HG03103 (cell line): ENCODE results near the gene NUMB.

ENCODE experiments used
- ATAC-seq: cut with Tn5 transposase; IDR thresholded peaks from one replicate; pipeline ENCODE4 v1.9.1; 2021; ENCODE audit warnings: low read depth; ENCODE audit not compliant: unreplicated experiment

NUMB gene

GRCh38 chr14:73250317-73250713 lies 208.0 kb downstream of the NUMB start:
- no peak for ATAC-seq

- no peak for ATAC-seq
Observed at GRCh38 chr14:73249564-73250316, 208.6 kb downstream of the NUMB start.

- ATAC-seq: no peak
Observed at GRCh38 chr14:73249108-73249507, 209.2 kb downstream of the NUMB start.

GRCh38 chr14:73248108-73248868 lies 210.1 kb downstream of the NUMB start:
- no peak for ATAC-seq

GRCh38 chr14:73246387-73247150 lies 211.8 kb downstream of the NUMB start:
- ATAC-seq: no peak

- no peak for ATAC-seq
Observed at GRCh38 chr14:73245480-73246325, 212.6 kb downstream of the NUMB start.

- ATAC-seq: no peak
Observed at GRCh38 chr14:73244541-73245290, 213.6 kb downstream of the NUMB start.

GRCh38 chr14:73243748-73244147 lies 214.6 kb downstream of the NUMB start:
- no peak for ATAC-seq

- no peak for ATAC-seq
Observed at GRCh38 chr14:73243341-73243740, 215.0 kb downstream of the NUMB start.

- no peak for ATAC-seq
Observed at GRCh38 chr14:73242357-73242901, 215.9 kb downstream of the NUMB start.

GRCh38 chr14:73241481-73242165 lies 216.7 kb downstream of the NUMB start:
- no peak for ATAC-seq

- ATAC-seq: no peak
Observed at GRCh38 chr14:73240816-73241480, 217.4 kb downstream of the NUMB start.

- ATAC-seq: no peak
Observed at GRCh38 chr14:73239393-73240241, 218.7 kb downstream of the NUMB start.

- no peak for ATAC-seq
Observed at GRCh38 chr14:73238941-73239340, 219.4 kb downstream of the NUMB start.

GRCh38 chr14:73238424-73238852 lies 219.9 kb downstream of the NUMB start:
- no peak for ATAC-seq

GRCh38 chr14:73237786-73238423 lies 220.4 kb downstream of the NUMB start:
- ATAC-seq: no peak
